EH (cell line): ENCODE measurements around the gene SLC6A5.

ENCODE experiments used
- DNase-seq: peaks from one replicate; pipeline ENCODE4 v3.0.0-alpha.2; 2015; ENCODE audit warnings: low read depth

The SLC6A5 gene

DNA sequence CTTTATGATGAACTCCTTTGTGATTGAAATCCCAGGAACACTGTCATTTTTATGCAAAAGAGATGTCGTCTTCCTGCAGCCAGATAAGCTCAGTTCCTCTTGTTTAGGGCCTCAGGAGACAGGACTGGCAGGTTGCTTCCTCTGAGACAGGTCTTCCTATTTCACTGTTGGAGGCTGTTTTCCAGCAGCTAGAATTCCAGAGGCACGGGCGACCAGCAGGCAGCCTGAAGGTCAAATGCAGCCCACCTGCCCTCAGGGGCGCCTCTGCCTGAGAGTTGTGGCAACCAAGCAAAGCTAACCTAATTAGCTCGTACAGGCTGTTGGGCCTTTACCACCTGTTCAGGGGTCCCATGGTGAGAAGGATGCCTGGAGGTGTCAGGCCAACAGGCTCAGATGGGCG lies 22.3 kb downstream of the SLC6A5 start:
- no peak for DNase-seq

DNA sequence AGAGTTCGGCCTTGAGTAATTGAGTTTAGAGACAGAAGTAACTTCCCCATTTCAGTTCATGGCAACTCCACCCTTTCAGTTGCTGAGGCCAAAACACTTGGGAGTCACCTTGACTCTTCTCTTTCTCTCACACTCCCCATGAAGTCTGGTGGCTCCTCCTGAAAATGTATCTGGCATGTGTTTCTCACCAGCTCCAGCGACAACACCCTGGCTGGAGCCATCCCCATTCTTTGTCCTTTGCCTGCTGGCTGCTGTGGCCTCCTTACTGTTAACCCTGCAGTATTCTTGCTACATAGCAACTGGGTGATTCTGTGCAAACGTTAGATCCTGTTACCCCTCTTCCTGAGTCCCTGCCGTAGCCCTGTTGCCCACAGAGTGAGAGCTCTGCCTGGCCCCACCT lies 23.8 kb downstream of the SLC6A5 start:
- DNase-seq: no peak

DNA sequence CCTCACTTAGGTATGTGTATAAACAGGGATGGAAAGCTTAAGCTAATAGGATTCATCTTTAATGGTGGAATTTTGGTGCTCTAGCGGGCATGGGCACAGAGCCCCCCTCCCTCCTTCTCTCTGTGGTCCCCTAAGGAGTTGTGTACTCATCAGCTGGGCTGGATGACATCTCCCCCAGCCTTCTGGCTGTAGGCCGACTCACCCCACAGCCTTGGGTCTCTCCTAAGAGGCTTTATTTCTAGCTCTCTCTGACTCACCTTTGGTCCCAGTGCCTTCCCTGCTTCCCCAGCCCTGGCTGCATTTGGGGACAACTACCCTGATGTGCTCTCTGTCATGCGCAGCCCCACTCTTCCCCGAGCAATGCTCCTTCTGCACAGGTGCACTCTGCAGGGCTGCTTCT lies 26.9 kb downstream of the SLC6A5 start:
- no peak for DNase-seq

DNA sequence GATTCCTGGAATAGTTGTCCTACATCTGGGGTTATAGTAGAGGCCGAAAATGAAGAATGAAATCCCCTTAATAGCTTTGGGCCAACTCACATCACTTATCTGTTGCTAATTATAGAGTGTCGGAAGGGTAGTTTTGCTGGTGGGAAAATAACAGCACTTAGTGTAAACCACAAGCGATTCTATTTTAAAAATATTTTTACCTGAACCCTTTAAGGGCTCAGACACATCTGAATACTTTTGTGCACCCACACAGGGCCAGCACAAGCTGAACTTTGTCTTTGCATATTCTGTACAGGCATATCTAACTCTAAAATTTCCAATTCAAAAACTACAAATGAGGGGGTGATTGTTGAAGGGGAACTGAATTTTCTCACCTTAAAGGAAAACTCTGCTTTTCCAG lies 27.6 kb downstream of the SLC6A5 start:
- no peak for DNase-seq

DNA sequence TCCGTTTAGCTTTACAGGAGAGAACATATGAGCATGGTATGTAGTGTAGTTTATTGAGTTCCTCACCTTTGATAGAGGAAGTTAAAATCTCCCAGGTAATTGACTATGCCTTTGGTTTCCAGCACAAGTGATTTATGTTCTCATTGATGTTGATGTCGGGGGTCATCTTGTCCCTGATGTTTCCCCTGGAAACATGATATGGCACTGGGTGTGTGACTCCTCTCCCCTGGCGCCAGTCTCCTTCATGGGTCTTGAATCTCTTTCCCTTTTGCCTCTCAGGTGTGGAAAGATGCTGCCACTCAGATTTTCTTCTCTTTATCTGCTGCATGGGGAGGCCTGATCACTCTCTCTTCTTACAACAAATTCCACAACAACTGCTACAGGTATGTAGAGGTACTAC lies 28.3 kb downstream of the SLC6A5 start:
- DNase-seq: no peak

DNA sequence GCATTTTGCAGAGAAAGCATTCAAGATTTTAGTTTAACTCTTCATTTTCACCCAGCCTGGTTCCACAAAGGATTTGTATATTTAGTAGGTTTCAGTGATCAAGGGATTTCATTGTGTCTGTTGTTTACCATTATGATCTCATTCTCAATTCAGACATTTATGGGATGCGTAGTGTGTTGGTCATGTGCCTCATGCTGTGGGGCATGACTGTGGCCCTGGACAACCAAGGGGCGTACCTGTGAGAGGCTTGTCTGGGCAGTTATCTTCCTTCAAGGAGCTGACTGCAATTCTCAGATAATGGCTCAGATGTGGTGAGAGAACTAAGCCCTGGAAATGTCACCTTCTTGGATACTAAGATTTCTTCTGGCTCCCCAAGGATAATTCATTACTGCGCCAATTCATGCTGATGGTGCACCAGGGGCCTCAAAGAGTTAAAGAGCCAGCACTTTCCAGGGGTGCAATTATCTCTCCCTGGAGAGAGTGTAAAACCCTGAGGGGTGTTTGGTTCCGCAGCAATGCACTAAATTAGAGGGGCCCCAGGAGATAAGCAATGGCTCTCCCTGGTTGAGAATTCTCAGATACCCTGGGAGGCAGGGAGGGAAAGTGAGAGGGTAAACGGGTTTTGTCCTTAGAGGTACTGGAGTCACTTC lies 32.2 kb downstream of the SLC6A5 start:
- no peak for DNase-seq

DNA sequence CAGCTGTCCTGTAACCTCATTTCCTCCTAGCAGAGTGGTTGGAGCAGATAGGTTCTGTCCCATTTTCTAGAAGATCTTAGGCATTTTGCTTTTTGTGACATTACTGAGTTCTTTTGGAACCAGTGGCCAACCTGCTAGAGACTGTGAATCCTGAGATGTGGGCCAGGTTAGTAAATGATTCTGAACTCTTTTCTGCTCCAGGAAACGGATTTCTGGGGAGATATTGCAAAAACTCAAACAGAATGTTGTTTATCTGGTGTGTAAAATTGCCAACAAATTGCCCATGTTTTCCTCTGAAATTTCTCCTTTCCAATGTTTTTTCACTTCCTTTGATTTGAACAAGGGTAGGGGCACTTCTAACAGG lies 32.7 kb downstream of the SLC6A5 start:
- DNase-seq: no peak

DNA sequence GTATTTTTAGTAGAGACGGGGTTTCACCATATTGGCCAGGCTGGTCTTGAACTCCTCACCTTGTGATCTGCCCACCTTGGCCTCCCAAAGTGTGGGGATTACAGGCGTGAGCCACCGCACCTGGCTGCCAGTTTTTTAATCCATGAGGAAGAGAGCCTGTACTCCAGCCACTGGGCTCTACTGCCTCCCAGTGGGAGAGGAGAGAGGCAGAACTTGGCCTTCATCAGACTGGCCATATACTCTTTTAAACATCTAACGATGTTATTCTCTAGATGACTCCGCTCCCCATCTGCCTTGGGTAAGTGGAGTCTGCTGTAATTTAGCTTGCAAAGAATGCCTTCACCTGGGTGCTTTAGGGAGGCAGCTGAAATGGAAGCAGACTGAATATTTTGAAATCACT lies 34.6 kb downstream of the SLC6A5 start:
- no peak for DNase-seq

DNA sequence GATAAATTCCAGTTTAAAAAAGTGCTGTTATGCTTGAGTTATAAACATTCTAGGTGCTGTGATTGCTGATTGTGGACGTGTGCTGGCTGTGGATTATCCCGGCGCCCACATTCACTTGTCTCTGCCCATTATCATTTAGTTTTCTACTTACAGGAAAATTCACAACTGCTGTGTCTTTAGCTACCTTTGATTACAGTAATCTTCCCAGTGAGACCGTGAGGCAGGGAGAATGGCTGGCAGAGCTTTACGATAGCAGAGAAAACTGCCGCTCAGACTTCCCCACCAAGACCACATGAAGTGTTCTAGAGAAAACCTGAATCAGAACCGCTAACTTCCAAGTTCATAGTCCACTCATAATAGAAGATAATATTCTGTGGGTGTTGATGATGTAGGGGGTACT lies 35.4 kb downstream of the SLC6A5 start:
- DNase-seq: no peak

DNA sequence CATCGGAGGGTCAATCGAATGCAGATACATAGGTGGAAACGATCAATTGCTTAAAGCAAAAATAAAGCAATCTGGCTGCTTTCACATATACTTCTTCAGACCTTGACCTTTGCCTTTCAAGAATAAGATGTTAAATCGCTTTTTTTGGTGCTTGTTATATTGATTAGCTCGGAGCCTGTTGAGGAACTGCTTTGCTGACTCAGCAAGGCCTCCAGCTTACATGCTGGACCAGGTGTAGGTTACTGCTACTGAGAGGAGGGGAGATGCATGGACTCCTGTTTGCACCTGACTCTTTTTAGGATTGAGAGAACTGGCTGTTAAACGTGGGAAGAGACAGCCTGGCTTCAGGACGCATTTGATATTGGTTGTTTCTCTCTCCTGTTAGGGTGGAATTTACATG lies 38.7 kb downstream of the SLC6A5 start:
- no peak for DNase-seq

DNA sequence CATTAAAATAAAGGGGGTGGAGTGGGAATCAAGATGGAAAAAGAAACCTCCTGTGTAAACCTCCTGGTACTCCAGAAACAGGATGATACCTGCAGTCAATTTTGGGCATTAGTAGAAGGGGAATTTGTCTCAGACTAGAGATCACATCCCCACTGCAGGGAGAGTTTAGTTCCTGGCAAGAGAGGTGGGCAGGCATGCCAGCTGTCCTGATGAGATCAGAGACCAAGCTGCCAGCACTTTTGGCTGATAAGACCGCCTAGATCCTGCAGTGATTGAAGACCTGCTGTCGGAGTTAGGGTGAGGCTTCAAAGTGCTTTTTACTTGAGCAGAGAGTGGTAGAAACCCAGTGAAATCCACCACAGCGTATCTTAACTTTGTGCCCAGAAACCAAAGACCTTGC lies 40.3 kb downstream of the SLC6A5 start:
- DNase-seq: no peak

DNA sequence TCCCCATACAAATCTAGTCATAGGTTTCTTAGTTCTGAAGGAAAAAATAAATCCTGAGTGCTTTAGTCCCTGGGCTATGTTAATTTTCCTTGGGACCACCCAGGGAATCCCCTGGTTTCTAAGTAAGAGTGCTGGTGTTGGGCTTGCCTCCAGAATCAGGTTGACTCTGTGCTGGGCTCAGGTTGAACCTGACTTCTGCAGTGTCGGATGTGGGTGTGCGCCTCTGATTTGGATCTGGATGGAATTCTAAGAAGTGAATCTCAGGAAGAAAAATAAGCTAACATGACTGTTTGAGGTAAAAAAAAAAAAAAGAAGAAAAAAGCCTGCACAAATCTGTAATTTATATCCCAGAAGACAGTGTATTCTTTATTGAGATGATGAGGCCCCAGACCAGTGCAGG lies 41.0 kb downstream of the SLC6A5 start:
- no peak for DNase-seq

DNA sequence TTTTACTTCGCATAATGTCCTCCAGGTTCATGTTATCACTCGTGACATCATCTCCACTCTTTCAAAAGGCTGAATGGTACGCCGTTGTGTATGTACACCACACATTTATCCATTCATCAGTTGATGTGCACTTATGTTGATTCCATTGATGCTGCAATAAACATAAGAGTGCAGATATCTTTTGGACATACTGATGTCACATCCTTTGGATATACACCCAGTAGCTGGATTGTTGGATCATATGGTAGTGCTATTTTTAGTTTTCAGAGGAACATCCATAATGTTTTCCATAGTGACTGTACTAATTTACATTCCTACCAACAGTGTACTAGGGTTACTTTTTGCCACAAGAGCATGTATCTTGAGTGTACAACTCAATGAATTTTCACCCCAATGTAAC lies 45.0 kb downstream of the SLC6A5 start:
- DNase-seq: no peak

DNA sequence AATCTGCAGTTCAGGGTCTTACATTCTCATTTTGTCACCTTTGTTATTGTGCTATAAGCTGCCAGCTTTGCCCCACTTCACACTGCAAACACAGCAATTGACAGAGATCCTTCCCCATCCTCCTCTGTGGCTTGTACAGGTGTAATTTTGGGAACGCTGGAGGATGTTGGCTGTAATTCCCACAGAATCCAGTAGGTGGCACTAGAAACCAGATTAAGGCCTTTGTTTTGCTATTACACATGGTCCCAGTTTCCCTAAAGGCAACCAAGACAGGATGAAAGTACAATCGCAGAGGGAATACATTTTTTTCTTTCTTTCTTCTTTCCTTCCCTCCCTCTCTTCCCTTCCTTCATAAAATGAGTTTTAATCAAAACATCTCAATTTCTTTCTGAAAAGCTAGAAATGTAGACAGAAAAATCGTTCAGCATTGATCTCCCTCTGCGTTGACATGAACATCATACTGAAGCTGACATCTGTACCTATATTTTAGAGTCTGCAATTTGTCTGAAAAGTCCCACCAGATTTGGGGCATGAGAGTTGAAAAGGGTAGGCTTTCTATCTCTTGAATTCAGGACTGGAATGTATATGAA lies 48.7 kb downstream of the SLC6A5 start:
- peak; percentile 49 for DNase-seq

DNA sequence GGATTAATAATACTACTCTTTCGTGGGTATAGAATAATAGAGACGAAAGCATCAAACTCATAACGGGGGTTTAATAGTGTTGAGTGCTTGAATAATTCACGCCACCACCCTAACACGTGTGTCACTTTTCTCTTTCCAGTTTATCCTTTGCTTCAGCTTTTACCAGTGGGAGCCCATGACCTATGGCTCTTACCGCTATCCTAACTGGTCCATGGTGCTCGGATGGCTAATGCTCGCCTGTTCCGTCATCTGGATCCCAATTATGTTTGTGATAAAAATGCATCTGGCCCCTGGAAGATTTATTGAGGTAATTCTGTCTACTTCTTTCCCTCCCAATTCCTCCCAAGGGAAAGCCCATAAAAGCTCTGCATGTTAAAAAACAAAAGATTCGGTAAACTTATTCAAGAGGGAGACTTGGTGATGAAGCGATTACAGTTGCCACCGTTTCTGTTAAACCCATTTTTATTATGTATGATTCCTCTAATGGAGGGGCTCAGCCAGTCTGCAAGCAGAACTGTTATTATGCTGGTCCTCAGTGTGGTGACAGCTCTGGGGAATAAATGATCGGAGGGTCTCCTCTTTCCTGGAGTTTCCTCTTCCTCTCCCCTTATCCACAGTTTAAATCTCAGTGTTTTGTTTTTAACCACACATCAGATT lies 52.9 kb downstream of the SLC6A5 start:
- no peak for DNase-seq

DNA sequence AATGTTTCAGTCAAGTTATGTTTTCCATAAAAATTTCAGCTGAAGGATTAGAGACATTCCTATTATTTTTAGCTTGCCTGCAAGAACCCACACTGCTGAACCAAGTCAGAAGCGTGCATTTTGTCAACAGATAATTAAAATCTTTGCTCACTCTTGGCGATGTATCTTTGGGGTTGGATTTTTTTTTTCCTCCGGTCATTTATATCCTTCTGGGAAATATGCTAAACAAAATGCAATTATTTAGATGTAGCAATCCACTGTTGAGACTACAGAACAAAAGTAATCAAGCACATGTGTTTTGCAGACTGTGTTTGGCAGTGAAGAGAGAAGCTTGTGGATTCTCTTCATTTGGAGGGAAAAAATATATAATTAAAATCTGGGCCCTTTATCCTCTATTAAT lies 54.6 kb downstream of the SLC6A5 start:
- no peak for DNase-seq

DNA sequence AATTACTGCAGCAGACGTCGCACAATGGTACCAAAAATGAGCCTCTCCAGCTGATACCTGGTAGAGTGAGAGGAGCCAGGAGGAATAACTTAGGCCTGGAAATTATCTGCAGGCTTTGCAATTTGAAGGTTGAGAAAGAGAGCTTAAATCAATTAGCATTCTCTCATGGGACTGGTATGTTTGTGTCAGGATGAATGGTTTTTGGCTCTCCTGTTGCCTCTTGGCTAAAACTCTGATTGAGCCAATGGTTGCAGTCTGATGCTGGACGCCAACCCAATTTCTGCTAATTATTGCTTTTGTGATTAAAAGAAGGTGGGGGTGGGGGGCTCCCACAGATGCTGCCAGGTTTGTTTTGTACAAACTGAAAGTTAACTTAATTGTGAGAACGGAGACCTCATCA lies 57.5 kb downstream of the SLC6A5 start:
- no peak for DNase-seq

DNA sequence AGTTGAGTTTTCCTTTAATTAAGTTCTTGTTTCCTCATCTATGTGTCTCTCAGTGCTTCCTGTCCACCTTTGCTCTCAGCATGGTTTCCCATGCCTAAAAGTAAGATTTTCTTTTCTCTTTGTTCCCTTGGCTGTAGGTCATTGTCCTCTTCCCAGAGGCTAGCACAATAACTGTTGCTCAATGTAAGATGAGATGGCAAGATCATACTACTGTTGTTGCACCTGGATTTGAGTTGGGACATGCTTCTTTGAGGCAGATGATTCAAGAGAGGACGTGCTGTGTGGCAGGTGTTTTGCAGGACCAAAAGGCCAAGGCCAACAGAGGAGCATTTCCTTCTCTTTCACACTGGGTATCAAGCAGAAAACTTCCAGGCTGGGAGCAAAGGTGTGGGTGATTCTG lies 58.7 kb downstream of the SLC6A5 start:
- DNase-seq: no peak

DNA sequence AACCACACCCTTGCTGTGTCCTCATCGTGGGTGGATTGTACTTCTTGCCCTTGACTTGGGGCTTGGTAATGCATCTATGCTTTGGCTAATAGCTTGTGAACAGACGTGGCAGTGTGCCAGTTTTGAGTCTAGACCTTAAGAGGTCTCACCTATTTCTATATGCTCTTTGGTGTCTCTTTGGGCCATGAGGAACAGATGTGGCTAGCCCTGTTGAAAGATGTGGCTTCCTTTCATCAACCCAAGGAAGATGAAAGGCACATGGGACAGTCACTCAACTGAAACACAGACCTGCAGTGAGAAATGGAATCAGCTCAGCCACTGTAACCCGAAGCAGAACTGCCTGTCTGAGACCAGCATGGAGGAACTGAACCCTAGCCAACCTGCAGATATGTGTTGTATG lies 62.0 kb downstream of the SLC6A5 start:
- DNase-seq: no peak

DNA sequence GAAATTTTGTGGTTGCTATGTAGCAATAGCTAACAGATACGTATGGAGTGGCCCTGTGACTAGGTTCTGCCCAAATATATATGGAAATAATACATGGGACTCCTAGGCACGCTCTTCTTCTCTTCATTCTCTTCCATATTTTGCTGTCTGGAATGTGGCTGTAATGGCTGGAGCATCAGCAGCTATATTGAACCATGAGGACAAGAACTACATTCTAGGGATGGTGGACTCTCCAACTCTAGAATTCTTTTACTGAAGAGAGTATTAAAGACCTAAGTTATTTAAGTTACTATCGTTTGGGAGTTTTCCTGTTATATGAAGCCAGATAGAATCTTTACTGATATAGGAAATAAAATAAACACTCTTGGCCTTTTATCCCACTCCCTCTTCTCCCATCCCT lies 62.4 kb downstream of the SLC6A5 start:
- DNase-seq: no peak

DNA sequence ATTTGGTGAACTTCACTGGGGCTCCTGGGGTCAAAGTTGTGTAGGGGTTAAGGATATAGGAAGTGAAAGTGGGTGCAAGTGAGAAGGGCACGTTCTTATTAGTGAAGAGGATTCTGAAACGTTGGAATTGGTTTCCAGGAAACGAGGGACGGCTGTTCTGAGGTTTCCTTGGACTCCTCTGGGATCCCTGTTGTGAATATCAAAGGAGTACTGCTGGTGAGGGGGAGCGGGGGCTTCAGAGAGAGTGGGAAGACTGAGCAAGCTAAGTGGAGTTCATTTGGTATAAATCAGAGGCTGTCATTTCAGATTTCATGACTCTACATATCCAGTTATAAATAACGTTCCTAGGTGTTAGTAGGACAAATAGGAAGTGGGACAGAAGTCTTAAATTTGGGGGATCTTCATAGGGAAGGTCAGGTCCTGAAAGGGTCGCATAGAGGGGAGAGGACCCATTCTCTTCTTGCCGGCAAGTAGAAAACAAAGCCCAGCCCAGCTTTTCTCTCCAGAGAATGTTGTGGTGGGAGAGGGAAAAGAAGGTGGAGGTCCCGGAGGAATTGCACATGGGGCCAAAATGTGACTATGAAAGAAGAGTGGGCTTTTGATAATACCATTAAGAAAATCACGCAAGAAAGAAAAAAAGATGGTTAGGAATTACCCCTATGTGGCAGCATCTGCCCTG lies 68.9 kb downstream of the SLC6A5 start:
- DNase-seq: no peak

DNA sequence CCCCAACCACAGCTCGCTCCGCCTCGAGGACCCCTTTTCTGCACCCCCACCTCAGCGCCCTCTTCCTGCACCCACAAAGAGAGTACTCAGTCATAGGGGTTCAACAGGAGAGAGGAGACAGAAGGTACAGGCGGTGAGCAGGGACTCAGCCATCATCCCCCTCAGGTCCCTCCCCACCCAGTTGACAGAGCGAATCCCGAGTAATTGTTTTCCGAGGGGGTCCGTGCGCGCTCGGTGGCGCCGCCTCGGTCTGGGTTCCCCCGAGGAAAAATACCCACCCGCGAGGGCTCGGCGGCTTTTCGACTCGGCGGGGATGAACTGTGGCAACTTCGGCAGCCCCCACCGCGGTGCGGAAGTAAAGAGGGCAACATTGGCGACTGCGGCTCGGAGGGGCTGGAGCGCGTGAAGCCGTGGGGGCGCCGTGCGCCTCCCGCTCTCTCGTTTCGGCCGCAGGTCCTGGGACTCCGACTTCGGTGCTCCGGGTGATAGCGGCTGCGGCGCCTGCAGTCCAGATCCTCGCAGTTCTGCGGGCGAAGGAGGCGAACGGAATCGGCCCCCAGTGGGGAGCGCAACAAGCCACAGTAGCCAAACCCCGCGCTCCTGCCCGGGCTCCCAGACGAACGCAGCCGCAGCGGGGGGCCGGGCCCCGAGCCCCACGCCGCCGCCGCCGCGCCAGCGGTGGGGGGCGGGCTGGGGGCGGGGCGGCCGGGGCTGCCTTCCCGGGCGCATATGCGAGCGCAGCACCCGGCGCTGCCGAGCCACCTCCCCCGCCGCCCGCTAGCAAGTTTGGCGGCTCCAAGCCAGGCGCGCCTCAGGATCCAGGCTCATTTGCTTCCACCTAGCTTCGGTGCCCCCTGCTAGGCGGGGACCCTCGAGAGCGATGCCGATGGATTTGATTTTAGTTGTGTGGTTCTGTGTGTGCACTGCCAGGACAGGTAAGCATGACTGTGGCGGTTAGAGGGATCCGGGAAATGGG lies 69.7 kb downstream of the SLC6A5 start, which contains the start of gene NELL1:
TSS of gene NELL1 (plus strand) at position 743 of the 976 bp plus-strand sequence.
- DNase-seq: no peak
